HCT116 (cell line): ENCODE results near the gene ZNF165.

ENCODE experiments used
- CTCF ChIP-seq, 3 experiments: fragments of 200-600 bp in 1 of 3; sonication (generic) in 1 of 3; IDR thresholded peaks in 2 of 3; conservative IDR thresholded peaks in 1 of 3; 2 replicates each; pipeline ENCODE4 v1.5.1; 2012 to 2017; ENCODE audit warnings: low read depth in 2 of 3, low read length in 2 of 3, antibody characterized with exemption in 1 of 3, borderline replicate concordance in 1 of 3, control low read depth in 1 of 3, mild to moderate bottlenecking in 1 of 3, mixed read lengths in 1 of 3, mixed run types in 1 of 3, moderate library complexity in 1 of 3; ENCODE audit not compliant: insufficient read depth in 1 of 3
- POLR2A ChIP-seq: IDR thresholded peaks from 2 replicates; pipeline ENCODE4 v1.7.0; 2011; ENCODE audit warnings: borderline replicate concordance; ENCODE audit not compliant: insufficient read depth, insufficient read length; ENCODE audit errors: extremely low read depth
- YY1 ChIP-seq: IDR thresholded peaks from 2 replicates; pipeline ENCODE4 v1.6.1; 2011; ENCODE audit warnings: low read length, low read depth, moderate library complexity, mild to moderate bottlenecking; ENCODE audit not compliant: insufficient replicate concordance; ENCODE audit errors: extremely low read depth

GRCh38 chr6:28124971-28125353, 44.6 kb downstream of the ZNF165 start:
- TF ChIP-seq CTCF (IDR thresholded peaks at IDR 0.05 in 2 of 3, conservative IDR thresholded peaks at IDR 0.05 in 1 of 3; ENCODE audit: borderline replicate concordance in 1 of 3, insufficient read depth in 1 of 3, low read depth in 2 of 3, low read length in 2 of 3) (no peak), YY1 (no peak), POLR2A (no peak)
